ENCODE measurements around the gene CD59.

GRCh38 chr11:33708985-33709384, 27.2 kb downstream of the CD59 start:
- TF ChIP-seq POLR2A (IDR thresholded peaks at IDR 0.05; ENCODE audit: low read length) (no peak), GATA1 (IDR thresholded peaks at IDR 0.05; ENCODE audit: low read depth, low read length) (no peak)

Measured in erythroblast (primary cell).